Camera-type eye (tissue), 1 donor: ENCODE measurements around the gene TMEM247. TPM values are rescaled to one million over a fixed set of nuclear protein-coding genes. Genes with fewer than 3 reads are reported as not detected.

Source experiments
- total RNA-seq: library from RNA; depleted of rRNA; stranded (reverse); fragments of >200 nt; gene quantifications from one replicate; pipeline ENCODE4 v1.2.3, GENCODE V29; 2014

The TMEM247 gene
- not detected for total RNA-seq

DNA sequence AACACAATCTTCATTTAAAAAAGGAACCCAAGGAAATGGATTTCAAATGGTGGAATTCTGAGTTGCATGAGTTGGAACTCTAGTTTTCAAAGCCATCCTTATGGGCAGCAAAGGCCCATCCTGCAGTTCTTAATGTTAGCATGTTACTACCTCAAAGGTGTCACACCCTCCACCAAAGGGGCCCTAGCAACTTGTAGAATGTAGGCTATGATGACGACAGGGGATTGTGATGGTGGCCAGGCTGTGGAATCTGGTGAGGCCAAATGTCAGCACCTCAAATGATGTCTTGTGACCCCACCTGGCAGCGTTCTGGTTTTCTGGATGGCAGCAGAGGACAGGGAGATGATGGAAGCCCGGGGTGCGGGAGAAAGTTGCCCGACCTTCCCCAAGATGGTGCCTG, at the start of gene TMEM247:
TSS of gene TMEM247 (plus strand) at position 301 of the 400 bp plus-strand sequence.

Other genes starting within 250 kb of the TMEM247 start
- 71.7 TPM for gene EPAS1, start 182.2 kb upstream of the TMEM247 start, total RNA-seq
- 52.7 TPM for gene RHOQ, start 62.9 kb downstream of the TMEM247 start, total RNA-seq
- 5.3 TPM for gene ATP6V1E2, start 63.0 kb downstream of the TMEM247 start, total RNA-seq
- 45.9 TPM for gene PIGF, start 137.5 kb downstream of the TMEM247 start, total RNA-seq
- 34.9 TPM for gene CRIPT, start 137.7 kb downstream of the TMEM247 start, total RNA-seq
- 64.6 TPM for gene SOCS5, start 219.7 kb downstream of the TMEM247 start, total RNA-seq